ENCODE data around the gene MEGF11.

The MEGF11 gene

GRCh38 chr15:65993762-65994161, 259.8 kb downstream of the MEGF11 start:
- no peak overlapping the region for H3K27ac ChIP-seq
- TF ChIP-seq, protein P1, sequence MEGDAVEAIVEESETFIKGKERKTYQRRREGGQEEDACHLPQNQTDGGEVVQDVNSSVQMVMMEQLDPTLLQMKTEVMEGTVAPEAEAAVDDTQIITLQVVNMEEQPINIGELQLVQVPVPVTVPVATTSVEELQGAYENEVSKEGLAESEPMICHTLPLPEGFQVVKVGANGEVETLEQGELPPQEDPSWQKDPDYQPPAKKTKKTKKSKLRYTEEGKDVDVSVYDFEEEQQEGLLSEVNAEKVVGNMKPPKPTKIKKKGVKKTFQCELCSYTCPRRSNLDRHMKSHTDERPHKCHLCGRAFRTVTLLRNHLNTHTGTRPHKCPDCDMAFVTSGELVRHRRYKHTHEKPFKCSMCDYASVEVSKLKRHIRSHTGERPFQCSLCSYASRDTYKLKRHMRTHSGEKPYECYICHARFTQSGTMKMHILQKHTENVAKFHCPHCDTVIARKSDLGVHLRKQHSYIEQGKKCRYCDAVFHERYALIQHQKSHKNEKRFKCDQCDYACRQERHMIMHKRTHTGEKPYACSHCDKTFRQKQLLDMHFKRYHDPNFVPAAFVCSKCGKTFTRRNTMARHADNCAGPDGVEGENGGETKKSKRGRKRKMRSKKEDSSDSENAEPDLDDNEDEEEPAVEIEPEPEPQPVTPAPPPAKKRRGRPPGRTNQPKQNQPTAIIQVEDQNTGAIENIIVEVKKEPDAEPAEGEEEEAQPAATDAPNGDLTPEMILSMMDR (conservative IDR thresholded peaks at IDR 0.05): no peak

DNA sequence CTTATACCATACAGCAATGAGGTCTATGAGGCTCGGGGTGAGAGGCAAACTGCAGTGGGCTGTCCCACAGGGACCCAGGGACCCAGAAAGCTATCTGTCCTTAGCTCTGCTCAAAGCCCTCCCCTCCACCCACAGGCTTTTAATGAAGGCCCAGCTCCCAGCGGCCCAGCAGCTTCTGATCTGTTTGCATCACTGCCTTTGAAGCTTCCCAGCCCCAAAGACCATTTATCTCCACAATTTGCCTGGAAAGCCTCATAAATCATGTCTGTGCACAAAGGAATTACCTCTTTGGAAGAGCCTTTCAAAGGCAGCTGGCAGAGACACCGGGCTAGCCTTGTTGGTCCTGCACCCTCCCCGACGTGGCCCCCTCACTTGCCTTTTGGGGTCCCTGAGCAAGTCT, 260.3 kb downstream of the MEGF11 start:
- TF ChIP-seq, protein P1 (conservative IDR thresholded peaks at IDR 0.05): no peak

DNA sequence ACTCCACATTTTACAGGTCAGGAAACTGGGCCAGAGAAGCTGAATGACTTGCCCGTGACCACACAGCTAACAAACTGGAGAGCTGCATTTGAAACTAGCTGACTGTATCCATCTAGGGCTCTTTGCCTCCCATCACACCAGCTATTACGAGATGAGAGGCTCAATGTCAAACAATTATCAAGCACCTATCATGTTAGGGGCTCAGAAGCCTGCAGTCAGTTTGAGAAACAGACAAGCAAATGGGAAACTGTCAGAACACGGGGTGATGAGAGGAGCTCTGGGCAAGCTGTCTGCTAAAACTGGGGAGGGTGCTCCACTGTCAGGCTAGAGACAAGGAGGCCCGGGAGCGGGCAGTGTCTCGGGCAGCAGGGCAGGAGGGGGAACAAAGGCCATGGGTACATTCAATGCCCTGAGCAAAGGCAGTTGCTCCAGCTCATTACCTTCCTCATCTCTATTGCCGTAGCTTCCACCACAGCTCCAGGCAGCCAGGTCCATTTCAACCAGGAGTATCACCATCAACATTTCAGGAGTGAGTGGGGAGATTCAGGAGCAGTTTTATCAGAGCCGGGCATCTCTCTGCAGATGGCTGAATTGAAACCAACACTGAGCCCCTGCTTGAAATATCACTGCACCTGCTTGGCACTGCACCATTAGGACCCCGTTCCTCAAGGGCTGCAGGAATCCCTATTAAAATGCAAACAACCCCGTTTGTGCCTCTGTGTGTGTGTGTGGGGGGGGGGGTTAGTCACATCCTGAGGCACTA, 261.6 kb downstream of the MEGF11 start:
- TF ChIP-seq, protein P1 (conservative IDR thresholded peaks at IDR 0.05): no peak
- no peak overlapping the region for H3K27ac ChIP-seq

More for the DNA sequence above, 260.3 kb downstream of the MEGF11 start:
- H3K27ac ChIP-seq: no peak overlapping the region

DNA sequence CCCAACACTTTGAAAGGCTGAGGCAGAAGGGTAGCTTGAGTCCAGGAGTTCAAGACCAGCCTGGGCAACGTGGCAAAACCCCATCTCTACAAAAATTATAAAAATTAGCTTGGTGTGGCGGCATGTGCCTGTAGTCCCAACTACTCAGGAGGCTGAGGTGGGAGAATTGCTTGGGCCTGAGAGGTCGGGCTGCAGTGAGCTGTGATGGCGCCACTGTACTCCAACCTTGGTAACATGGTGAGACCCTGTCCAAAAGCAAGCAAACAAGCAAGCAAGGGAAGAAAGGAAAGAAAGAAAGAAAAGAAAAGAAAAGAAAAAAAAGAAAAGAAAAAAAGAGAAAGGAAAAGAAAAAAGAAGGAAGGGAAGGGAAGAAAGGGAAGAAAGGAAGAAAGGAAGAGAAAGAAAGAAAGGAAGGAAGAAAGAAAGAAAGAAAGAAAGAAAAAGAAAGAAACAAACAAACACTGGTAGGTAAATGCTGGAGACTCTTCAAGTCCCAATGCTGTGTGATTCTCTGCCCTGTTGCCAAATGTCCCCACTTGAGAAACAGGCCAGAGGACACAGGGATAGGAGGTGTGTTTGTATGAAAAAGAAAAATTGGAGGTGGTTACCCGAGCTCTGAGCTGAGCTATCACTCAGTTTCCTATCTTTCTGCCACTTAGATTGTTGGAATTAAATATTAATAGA, 263.1 kb downstream of the MEGF11 start:
- TF ChIP-seq, protein P1 (conservative IDR thresholded peaks at IDR 0.05): no peak
- H3K27ac ChIP-seq: no peak overlapping the region

DNA sequence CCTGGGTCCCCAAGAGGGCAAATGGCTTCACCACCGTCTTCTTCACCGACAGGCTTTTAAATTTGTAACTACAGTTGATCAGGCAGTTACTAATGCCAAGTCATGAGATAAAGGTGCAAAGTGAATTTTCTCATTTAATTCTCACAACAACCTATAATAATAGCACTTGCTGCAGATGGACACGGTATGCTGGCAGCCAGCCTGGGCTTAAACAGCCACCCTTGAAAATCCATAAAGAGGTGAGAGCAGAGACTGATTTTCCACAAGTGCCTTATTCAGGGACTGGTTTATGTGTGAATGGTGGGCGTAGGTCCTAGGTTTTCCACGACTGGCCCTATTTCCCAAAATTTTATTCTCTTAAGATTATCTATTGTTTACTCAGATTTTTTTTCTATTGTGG, 266.4 kb downstream of the MEGF11 start:
- TF ChIP-seq, protein P1 (conservative IDR thresholded peaks at IDR 0.05): no peak
- H3K27ac ChIP-seq: no peak overlapping the region

DNA sequence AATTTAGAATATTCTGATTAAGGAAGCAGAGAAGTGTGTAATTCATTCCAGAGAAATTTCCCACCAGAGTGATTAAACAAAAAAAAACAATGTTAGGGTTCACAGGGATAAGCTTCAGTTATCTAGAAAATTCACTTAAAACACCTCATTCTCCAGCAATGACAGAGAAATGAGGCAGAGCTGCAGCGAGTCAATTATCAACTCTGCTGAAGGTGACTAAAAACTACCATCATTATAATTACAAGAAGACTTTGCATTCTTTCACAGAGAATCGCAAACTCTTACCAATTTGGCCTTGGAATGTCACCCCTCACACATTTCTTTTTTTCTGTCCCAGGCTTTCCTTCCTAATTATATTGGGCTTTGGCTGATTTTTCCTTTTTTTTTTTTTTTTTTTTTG, 267.1 kb downstream of the MEGF11 start:
- TF ChIP-seq, protein P1 (conservative IDR thresholded peaks at IDR 0.05): no peak
- H3K27ac ChIP-seq: no peak overlapping the region

DNA sequence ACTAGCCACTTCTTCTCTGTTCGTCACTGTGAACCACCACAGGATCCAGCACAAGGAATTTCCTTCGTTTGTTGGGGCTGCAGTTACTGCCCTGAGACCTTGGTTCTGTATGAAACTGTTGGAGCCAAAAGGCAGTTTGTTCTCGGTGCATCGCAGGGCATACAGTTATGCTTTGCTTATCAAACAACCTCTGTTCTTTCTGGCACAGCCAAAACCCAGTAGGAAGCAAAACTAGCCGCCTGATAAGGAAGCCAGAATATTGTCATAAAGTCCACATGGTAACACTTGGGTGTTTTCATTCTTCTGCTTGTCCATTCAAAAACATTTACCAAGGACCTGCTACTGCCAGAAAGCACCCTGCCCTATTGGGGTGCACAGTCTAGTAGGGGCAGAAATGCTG, 268.2 kb downstream of the MEGF11 start:
- peak overlapping the region; percentile 40 for H3K27ac ChIP-seq
- TF ChIP-seq, protein P1 (conservative IDR thresholded peaks at IDR 0.05): no peak
